Mesenchymal stem cell (in vitro differentiated cells and primary cell): ENCODE data around the gene RABGAP1L.

Source experiments
- DNase-seq: peaks from one replicate; pipeline ENCODE4 v3.0.0-alpha.2; 2013
- H2AFZ ChIP-seq: one replicate; pipeline ENCODE4 v1.6.1; 2013; ENCODE audit warnings: low read depth, mild to moderate bottlenecking, control low read depth, inconsistent platforms, low read length, moderate library complexity
- H2AK5ac ChIP-seq: 2 replicates; pipeline ENCODE4 v1.6.1; 2013; ENCODE audit warnings: low read length, moderate library complexity, mild to moderate bottlenecking, inconsistent platforms; ENCODE audit not compliant: severe bottlenecking
- H2BK120ac ChIP-seq: one replicate; pipeline ENCODE4 v1.6.1; 2013; ENCODE audit warnings: low read depth, mild to moderate bottlenecking, inconsistent platforms, low read length, moderate library complexity
- H2BK12ac ChIP-seq, 2 experiments: one replicate each; pipeline ENCODE4 v1.6.1; 2013; ENCODE audit warnings: inconsistent platforms in 2 of 2, low read length in 2 of 2, mild to moderate bottlenecking in 2 of 2, moderate library complexity in 2 of 2, control low read depth in 1 of 2
- H2BK15ac ChIP-seq: one replicate; pipeline ENCODE4 v1.6.1; 2013; ENCODE audit warnings: mild to moderate bottlenecking, low read depth, inconsistent platforms; ENCODE audit not compliant: poor library complexity, severe bottlenecking
- H2BK5ac ChIP-seq: 2 replicates; pipeline ENCODE4 v1.6.1; 2013; ENCODE audit warnings: low read depth, mild to moderate bottlenecking, low read length, control low read depth, inconsistent platforms; ENCODE audit not compliant: poor library complexity, severe bottlenecking
- H3K14ac ChIP-seq, 2 experiments: one replicate each; pipeline ENCODE4 v1.6.1; 2013; ENCODE audit warnings: inconsistent platforms in 2 of 2, low read length in 2 of 2, control low read depth in 1 of 2, mild to moderate bottlenecking in 1 of 2, moderate library complexity in 1 of 2
- H3K18ac ChIP-seq, 2 experiments: one replicate each; pipeline ENCODE4 v1.6.1; 2013; ENCODE audit warnings: inconsistent platforms in 2 of 2, low read length in 2 of 2, control low read depth in 1 of 2, low read depth in 1 of 2, mild to moderate bottlenecking in 1 of 2
- H3K23ac ChIP-seq, 2 experiments: one replicate each; pipeline ENCODE4 v1.6.1; 2013; ENCODE audit warnings: inconsistent platforms in 2 of 2, low read length in 2 of 2, mild to moderate bottlenecking in 2 of 2, moderate library complexity in 2 of 2, control low read depth in 1 of 2
- H3K27ac ChIP-seq: 2 replicates; pipeline ENCODE4 v1.5.1; 2013; ENCODE audit warnings: mild to moderate bottlenecking, moderate library complexity, low read length, control low read depth, inconsistent platforms; ENCODE audit not compliant: poor library complexity, severe bottlenecking
- H3K27me3 ChIP-seq, 2 experiments: 2 replicates each; pipeline versions ENCODE4 v1.6.1 to v1.7.0; 2013; ENCODE audit warnings: low read length in 2 of 2, mild to moderate bottlenecking in 2 of 2, moderate library complexity in 2 of 2, control low read depth in 1 of 2, inconsistent platforms in 1 of 2; ENCODE audit not compliant: control insufficient read depth in 1 of 2, insufficient read depth in 1 of 2
- H3K36me3 ChIP-seq, 2 experiments: 2 replicates each; pipeline versions ENCODE4 v1.6.1 to v1.7.0; 2013; ENCODE audit warnings: low read length in 2 of 2, control low read depth in 1 of 2, inconsistent platforms in 1 of 2, low read depth in 1 of 2, mild to moderate bottlenecking in 1 of 2; ENCODE audit not compliant: insufficient read depth in 2 of 2, control insufficient read depth in 1 of 2
- H3K4ac ChIP-seq, 2 experiments: one replicate each; pipeline ENCODE4 v1.6.1; 2013; ENCODE audit warnings: inconsistent platforms in 2 of 2, low read length in 2 of 2, mild to moderate bottlenecking in 2 of 2, moderate library complexity in 2 of 2, control low read depth in 1 of 2, low read depth in 1 of 2
- H3K4me1 ChIP-seq: 2 replicates; pipeline ENCODE4 v1.6.1; 2013; ENCODE audit warnings: low read depth, low read length, control low read depth; ENCODE audit not compliant: control insufficient read depth, insufficient read depth
- H3K4me2 ChIP-seq: 2 replicates; pipeline ENCODE4 v1.6.1; 2013; ENCODE audit warnings: low read length, mild to moderate bottlenecking, inconsistent platforms; ENCODE audit not compliant: poor library complexity, severe bottlenecking
- H3K4me3 ChIP-seq, 2 experiments: 2 replicates each; pipeline versions ENCODE4 v1.5.1 to v1.7.0; 2013; ENCODE audit warnings: low read length in 2 of 2, mild to moderate bottlenecking in 2 of 2, control low read depth in 1 of 2, low read depth in 1 of 2; ENCODE audit not compliant: insufficient read depth in 1 of 2
- H3K79me1 ChIP-seq: replicated peaks from 2 replicates; pipeline ENCODE4 v1.6.1; 2013; ENCODE audit warnings: mild to moderate bottlenecking, control low read depth, low read length, inconsistent platforms; ENCODE audit not compliant: poor library complexity, severe bottlenecking
- H3K9ac ChIP-seq: 2 replicates; pipeline ENCODE4 v1.7.0; 2013; ENCODE audit warnings: mild to moderate bottlenecking, low read length, moderate library complexity
- H3K9me3 ChIP-seq: 2 replicates; pipeline ENCODE4 v1.7.0; 2013; ENCODE audit warnings: mild to moderate bottlenecking, low read length; ENCODE audit not compliant: control insufficient read depth
- H4K8ac ChIP-seq: one replicate; pipeline ENCODE4 v1.6.1; 2013; ENCODE audit warnings: inconsistent platforms, mild to moderate bottlenecking, low read length, moderate library complexity
- H4K91ac ChIP-seq: one replicate; pipeline ENCODE4 v1.6.1; 2013; ENCODE audit warnings: mild to moderate bottlenecking, low read length, inconsistent platforms
- WGBS: methylation state at CpG from one replicate; pipeline ENCODE4 v1.1.7; 2013; ENCODE audit warnings: mixed read lengths; 5-methylcytosine and 5-hydroxymethylcytosine counted together

Gene RABGAP1L

GRCh38 chr1:174719194-174719593 is 559.9 kb downstream of the RABGAP1L start:
- no peak overlapping the region for H2BK12ac ChIP-seq
- no peak overlapping the region for H2BK5ac ChIP-seq
- H3K4ac ChIP-seq: no peak overlapping the region
- H4K8ac ChIP-seq: no peak overlapping the region
- H3K4me3 ChIP-seq: no peak overlapping the region
- H3K27me3 ChIP-seq: no peaks in the 10 kb centered on the region
- no peak overlapping the region for H3K27ac ChIP-seq
- no peak overlapping the region for H3K18ac ChIP-seq
- H3K9me3 ChIP-seq: peaks cover 8% of the 10 kb centered on the region
- no peak for DNase-seq
- H3K4me1 ChIP-seq: no peaks in the 10 kb centered on the region
- no peak overlapping the region for H3K14ac ChIP-seq
- H2BK15ac ChIP-seq: no peak overlapping the region
- no peak overlapping the region for H2BK120ac ChIP-seq
- 100% methylated on average over 2 of the region's 2 CpGs for WGBS
- H3K23ac ChIP-seq: no peak overlapping the region
- H3K9ac ChIP-seq: no peak overlapping the region
- H4K91ac ChIP-seq: no peak overlapping the region
- H3K4me2 ChIP-seq: no peak overlapping the region
- no peaks in the 10 kb centered on the region for H3K36me3 ChIP-seq
- no peaks in the 10 kb centered on the region for H3K79me1 ChIP-seq
- H2AFZ ChIP-seq: no peak overlapping the region
- H2AK5ac ChIP-seq: no peak overlapping the region

DNA sequence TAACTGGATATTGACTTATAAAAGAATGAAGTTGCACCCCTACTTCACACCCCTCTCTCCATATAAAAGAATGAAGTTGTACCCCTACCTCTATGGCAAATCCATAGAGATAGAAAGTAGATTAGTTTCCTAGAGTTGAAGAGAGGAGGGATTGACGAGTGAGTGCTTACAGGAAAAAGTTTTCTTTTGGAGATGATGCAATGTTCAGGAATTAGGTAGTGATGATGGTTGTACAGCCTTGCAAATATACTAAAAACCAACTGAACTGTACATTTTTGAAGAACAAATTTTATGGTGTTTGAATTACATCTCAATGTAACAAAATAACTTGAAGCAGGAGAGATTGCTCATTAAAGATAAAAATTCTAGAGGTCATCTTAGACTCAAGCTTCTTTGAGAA is 561.3 kb downstream of the RABGAP1L start:
- H4K8ac ChIP-seq: no peak overlapping the region
- no peak overlapping the region for H3K27ac ChIP-seq
- no peak overlapping the region for H2AFZ ChIP-seq
- DNase-seq: no peak
- H3K23ac ChIP-seq: no peak overlapping the region
- H3K36me3 ChIP-seq: no peaks in the 10 kb centered on the region
- H2BK12ac ChIP-seq: no peak overlapping the region
- no peak overlapping the region for H3K14ac ChIP-seq
- no peak overlapping the region for H3K18ac ChIP-seq
- no peaks in the 10 kb centered on the region for H3K27me3 ChIP-seq
- H3K4ac ChIP-seq: no peak overlapping the region
- H3K79me1 ChIP-seq: no peaks in the 10 kb centered on the region
- no peaks in the 10 kb centered on the region for H3K4me1 ChIP-seq
- no peak overlapping the region for H2BK120ac ChIP-seq
- no peak overlapping the region for H3K9ac ChIP-seq
- no peak overlapping the region for H2AK5ac ChIP-seq
- no peak overlapping the region for H2BK5ac ChIP-seq
- H3K4me2 ChIP-seq: no peak overlapping the region
- H4K91ac ChIP-seq: no peak overlapping the region
- no peak overlapping the region for H2BK15ac ChIP-seq
- H3K4me3 ChIP-seq: no peak overlapping the region
- H3K9me3 ChIP-seq: peaks cover 8% of the 10 kb centered on the region
- no CpG with 5 or more reads among the region's 1 CpG for WGBS

DNA sequence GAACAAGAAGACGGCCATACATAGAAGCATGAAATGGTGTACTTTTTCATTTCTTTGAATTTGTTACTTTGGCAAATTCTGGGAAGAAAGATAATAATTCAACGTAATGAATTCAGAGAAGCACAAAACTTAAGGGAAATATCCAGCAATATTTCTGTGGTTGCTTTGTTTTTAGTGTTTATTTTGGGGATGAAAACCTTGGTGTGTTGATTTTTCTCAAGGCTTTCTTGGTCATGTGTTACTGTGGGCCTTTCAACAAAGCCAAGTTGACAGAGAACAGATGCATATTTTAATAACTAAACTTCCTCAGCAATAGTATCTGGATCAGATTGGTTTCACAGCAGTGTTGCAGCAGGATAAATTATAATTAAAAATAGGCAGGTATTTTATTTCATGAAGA is 561.9 kb downstream of the RABGAP1L start:
- Histone ChIP-seq H3K4me3 (no peak overlapping the region), H2BK5ac (no peak overlapping the region), H3K14ac (no peak overlapping the region), H3K9ac (no peak overlapping the region), H3K18ac (no peak overlapping the region), H3K79me1 (no peaks in the 10 kb centered on the region), H3K27ac (no peak overlapping the region), H2AFZ (no peak overlapping the region), H2BK15ac (no peak overlapping the region), H2BK120ac (no peak overlapping the region), H3K23ac (no peak overlapping the region), H2AK5ac (no peak overlapping the region), H4K8ac (no peak overlapping the region), H3K4ac (no peak overlapping the region), H3K36me3 (no peaks in the 10 kb centered on the region), H4K91ac (no peak overlapping the region), H3K4me1 (no peaks in the 10 kb centered on the region), H2BK12ac (no peak overlapping the region), H3K4me2 (no peak overlapping the region), H3K27me3 (no peaks in the 10 kb centered on the region), H3K9me3 (peaks cover 8% of the 10 kb centered on the region)
- 96% methylated on average over 2 of the region's 2 CpGs for WGBS
- no peak for DNase-seq

DNA sequence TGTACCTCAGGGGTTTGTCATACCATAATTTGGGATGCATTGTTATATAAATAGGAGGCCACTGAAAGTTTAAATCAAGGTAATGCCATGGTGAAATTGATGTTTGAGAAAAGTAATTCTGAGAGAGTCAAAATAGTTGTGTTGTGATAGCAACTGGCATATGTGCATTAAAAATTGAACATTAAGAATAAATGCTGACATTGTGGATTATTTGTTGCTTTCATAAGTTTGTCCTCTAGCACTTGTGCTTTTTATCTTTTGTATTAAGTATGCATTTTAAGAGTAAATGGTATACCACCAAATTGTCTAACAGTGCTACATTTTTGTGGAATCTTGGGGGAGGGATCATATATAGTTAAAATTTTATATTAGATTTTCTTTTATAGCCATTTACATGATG is 564.5 kb downstream of the RABGAP1L start:
- H3K9me3 ChIP-seq: peaks cover 8% of the 10 kb centered on the region
- H2BK15ac ChIP-seq: no peak overlapping the region
- H3K79me1 ChIP-seq: no peaks in the 10 kb centered on the region
- H2AK5ac ChIP-seq: no peak overlapping the region
- H3K4ac ChIP-seq: no peak overlapping the region
- H4K91ac ChIP-seq: no peak overlapping the region
- no peak overlapping the region for H3K4me3 ChIP-seq
- H3K27me3 ChIP-seq: no peaks in the 10 kb centered on the region
- H3K36me3 ChIP-seq: no peaks in the 10 kb centered on the region
- no peak overlapping the region for H3K4me2 ChIP-seq
- no peak overlapping the region for H2AFZ ChIP-seq
- no peak overlapping the region for H3K18ac ChIP-seq
- no peak overlapping the region for H2BK120ac ChIP-seq
- H2BK5ac ChIP-seq: no peak overlapping the region
- no peak overlapping the region for H3K9ac ChIP-seq
- no peak overlapping the region for H2BK12ac ChIP-seq
- no peak overlapping the region for H3K23ac ChIP-seq
- DNase-seq: no peak
- H3K27ac ChIP-seq: no peak overlapping the region
- H3K14ac ChIP-seq: no peak overlapping the region
- H3K4me1 ChIP-seq: no peaks in the 10 kb centered on the region
- no peak overlapping the region for H4K8ac ChIP-seq
